Right lobe of liver (tissue), 6 donors: ENCODE results near the gene POLR2F. TPM values are rescaled to one million over a fixed set of nuclear protein-coding genes. Genes with fewer than 3 reads are reported as not detected.

Source experiments
- ATAC-seq, 4 donors: fragments of 200-7000 bp; cut with Tn5 transposase; one replicate each; pipeline ENCODE4 v1.9.1; 2020; ENCODE audit warnings: mild to moderate bottlenecking in 4 of 4, moderate library complexity in 4 of 4
- DNase-seq, 3 donors: peaks; one replicate each; pipeline ENCODE4 v3.0.0-alpha.2; 2020
- H3K27ac ChIP-seq, 3 donors: fragments of 200-600 bp; one replicate each; pipeline ENCODE4 v1.8.0; 2022
- H3K27me3 ChIP-seq, 2 donors: fragments of 200-600 bp; one replicate each; pipeline ENCODE4 v1.8.0; 2022
- H3K36me3 ChIP-seq, 4 donors: fragments of 200-600 bp; sonication (generic) in 1 of 4; one replicate each; pipeline versions ENCODE4 v1.5.1 to v1.8.0; 2017 to 2022; ENCODE audit warnings: control low read depth in 1 of 4
- H3K4me1 ChIP-seq, 4 donors: fragments of 200-600 bp; sonication (generic) in 1 of 4; one replicate each; pipeline versions ENCODE4 v1.5.1 to v1.8.0; 2017 to 2022; ENCODE audit warnings: control low read depth in 1 of 4
- H3K4me3 ChIP-seq, 3 donors: fragments of 200-600 bp; one replicate each; pipeline ENCODE4 v1.8.0; 2022
- H3K9me3 ChIP-seq, 4 donors: fragments of 200-600 bp; sonication (generic) in 1 of 4; one replicate each; pipeline versions ENCODE4 v1.5.1 to v1.8.0; 2017 to 2022; ENCODE audit warnings: control low read depth in 1 of 4
- POLR2A ChIP-seq: fragments of 450-650 bp; IDR thresholded peaks from one replicate; pipeline ENCODE4 v1.6.1; 2017; ENCODE audit warnings: antibody characterized with exemption, mild to moderate bottlenecking
- WGBS: methylation state at CpG from one replicate; pipeline ENCODE4 v1.1.6; 2018; ENCODE audit warnings: low coverage, low lambda C conversion rate; ENCODE audit not compliant: insufficient coverage; ENCODE audit errors: missing lambda C conversion rate; 5-methylcytosine and 5-hydroxymethylcytosine counted together
- intact Hi-C, 2 donors: fragments of 100-400 bp; cut with DNase I; formaldehyde crosslinking; loops; one replicate each; pipeline versions ENCODE4 v1.11.2 to v1.14.1; 2022
- total RNA-seq, 6 experiments: library from RNA; depleted of rRNA in 2 of 6; stranded (reverse); fragments of >200 nt in 2 of 6; fragmentation: NEBNext Ultra II Directional in 3 of 6; extraction: Animal tissue kit (Norgen Biotek cat#: 25700) in 3 of 6; gene quantifications; one replicate each; pipeline versions ENCODE4 v1.1.0 to v1.2.4, GENCODE V29; 2016 to 2023
- TF ChIP-seq, protein P1 (sequence below), 4 donors: fragments of 200-600 bp in 3 of 4; fragments of 450-650 bp in 1 of 4; IDR thresholded peaks; one replicate each; pipeline versions ENCODE4 v1.5.1 to v1.8.0; 2016 to 2022; ENCODE audit warnings: antibody characterized with exemption in 4 of 4, mild to moderate bottlenecking in 2 of 4
- donor health status: DM: no; HTN: yes; CAD: no.
- donor health status: DM: no; HTN: no; CAD: no.
- donor health status: DM: no; HTN: no; CAD: no.
- donor health status: DM: no; HTN: yes; CAD: no.
- donor health status: DM: no; HTN: yes; CAD: no.

The POLR2F gene
- total RNA-seq, 6 experiments from 2014 or later: 42.4 to 60.5 (median 56.3) TPM

DNA sequence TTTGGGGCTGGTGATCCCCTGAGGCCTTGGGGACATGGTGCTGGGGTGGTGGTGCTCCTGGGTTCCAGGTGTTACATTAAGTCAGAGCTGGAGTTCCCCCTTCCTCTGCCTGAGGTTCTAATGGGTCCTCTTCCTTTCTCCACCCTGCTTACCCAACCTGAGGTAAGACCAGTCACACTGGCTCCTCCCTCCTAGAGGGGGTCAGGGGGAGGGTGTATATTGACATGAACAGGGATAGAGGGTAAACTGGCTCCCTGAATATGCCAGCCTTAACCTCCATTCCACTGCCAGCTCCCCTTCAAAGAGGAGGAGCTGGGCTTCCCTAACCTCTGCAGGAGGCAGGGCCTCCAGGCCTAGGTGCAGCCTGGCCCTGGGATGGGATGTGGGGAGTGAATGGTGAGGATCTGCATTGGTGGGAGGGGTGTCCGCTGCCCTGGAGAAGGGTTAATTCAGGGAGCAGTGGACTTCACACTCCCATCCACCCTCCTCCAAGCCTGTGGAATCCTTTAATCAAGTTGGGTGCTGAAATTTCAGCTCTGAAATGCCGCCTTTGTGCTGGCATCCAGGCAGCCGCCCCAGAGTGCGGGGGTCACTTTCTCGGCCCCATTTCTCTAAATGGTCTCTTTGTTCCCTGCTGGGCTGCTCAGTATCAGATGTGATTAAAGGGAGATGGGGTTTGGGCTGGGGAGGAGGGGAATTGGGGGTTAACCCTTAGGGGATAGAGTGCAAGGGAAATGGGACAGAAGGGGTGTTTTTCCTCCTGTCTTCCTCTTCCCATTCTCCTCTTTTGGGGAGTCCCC, 15.2 kb downstream of the POLR2F start:
- Histone ChIP-seq H3K27ac (no peak overlapping the region), H3K4me3 (no peak overlapping the region), H3K36me3 (peaks cover 0 to 25% (median 9%) of the 10 kb centered on the region in 4 donors), H3K4me1 (no peaks in the 10 kb centered on the region), H3K9me3 (no peaks in the 10 kb centered on the region), H3K27me3 (no peaks in the 10 kb centered on the region)
- no peak for DNase-seq
- TF ChIP-seq POLR2A: no peak
- no peak for ATAC-seq
- intact Hi-C loops: no loop called here
- WGBS: 91% methylated on average over 4 of the region's 5 CpGs

DNA sequence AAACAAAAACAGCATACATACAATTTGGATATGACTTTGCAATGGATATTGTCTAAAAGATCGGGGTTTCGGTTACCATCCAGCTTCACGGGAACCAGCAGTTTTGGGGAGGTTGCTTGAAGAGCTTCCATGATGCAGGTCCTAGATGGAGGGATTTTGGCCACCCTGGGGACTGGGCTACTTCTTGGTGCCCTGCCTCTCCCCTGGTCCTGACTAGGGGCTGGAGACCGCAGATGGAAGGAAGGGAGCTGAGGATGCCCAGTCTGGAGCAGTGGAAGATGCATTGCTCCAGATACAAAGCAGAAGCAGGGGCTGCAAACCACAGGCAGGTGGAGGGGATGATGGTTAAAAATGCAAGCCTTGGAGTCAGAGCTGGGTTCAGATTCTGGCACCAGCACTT, 17.4 kb downstream of the POLR2F start:
- Histone ChIP-seq H3K9me3 (no peaks in the 10 kb centered on the region), H3K4me1 (no peaks in the 10 kb centered on the region), H3K4me3 (no peak overlapping the region), H3K27me3 (no peaks in the 10 kb centered on the region), H3K36me3 (peaks cover 0 to 18% (median 9%) of the 10 kb centered on the region in 4 donors), H3K27ac (no peak overlapping the region)
- ATAC-seq: no peak
- WGBS: 95% methylated on average over 3 of the region's 4 CpGs
- intact Hi-C loops: loop anchor here in 1 of 2 donors (10.0 kb wide), 1 partner anchor 146 kb away; the partner anchor contains the start of gene GALR3
- no peak for DNase-seq
- TF ChIP-seq, protein P1, sequence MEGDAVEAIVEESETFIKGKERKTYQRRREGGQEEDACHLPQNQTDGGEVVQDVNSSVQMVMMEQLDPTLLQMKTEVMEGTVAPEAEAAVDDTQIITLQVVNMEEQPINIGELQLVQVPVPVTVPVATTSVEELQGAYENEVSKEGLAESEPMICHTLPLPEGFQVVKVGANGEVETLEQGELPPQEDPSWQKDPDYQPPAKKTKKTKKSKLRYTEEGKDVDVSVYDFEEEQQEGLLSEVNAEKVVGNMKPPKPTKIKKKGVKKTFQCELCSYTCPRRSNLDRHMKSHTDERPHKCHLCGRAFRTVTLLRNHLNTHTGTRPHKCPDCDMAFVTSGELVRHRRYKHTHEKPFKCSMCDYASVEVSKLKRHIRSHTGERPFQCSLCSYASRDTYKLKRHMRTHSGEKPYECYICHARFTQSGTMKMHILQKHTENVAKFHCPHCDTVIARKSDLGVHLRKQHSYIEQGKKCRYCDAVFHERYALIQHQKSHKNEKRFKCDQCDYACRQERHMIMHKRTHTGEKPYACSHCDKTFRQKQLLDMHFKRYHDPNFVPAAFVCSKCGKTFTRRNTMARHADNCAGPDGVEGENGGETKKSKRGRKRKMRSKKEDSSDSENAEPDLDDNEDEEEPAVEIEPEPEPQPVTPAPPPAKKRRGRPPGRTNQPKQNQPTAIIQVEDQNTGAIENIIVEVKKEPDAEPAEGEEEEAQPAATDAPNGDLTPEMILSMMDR (IDR thresholded peaks at IDR 0.05): no peak
- TF ChIP-seq POLR2A: no peak

DNA sequence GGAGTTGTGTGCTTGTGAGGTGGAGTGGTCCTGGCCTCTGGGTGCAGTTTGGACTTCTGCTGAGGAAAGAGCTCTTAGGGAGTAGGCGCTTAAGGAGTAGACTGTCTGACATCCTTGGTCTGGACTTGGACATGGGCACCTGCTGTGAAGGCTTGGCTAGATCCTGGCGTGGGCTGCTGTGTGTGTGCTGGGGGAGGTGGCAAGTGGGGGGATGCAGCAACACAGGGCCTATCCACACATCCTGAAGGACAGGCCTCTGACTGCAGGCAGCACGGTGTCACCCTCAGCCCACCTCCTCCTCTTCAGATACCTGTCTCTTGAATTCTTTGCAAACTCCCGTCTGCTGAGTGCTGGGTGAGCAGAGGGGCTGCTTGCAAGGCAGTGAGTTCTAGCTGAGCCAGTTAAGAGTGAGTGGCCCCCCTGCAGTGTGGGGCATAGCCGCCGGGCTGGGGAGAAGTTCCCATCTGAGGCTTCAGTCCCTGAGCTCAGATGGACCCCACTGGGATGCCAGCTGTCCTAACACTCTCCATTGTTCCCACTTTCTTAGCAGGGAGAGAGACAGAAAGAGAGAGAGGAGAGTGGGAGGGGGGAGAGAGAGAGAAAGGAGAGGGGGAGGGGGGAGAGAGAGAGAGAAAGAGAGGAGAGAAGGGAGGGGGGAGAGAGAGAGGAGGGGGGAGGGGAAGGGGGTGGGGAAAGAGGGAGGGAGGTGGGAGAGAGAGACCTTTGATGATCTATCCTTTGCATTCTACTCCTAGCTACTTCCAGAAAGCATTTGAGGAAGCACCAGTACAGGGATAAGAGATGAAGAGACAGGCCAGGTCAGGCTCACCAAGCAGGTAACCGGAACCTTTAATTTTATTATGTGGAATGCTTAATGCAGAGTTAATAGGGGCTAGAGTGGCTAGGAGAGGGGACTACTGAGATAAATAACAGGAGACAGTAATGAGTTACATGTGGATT, 18.3 kb downstream of the POLR2F start:
- no peak for DNase-seq
- H3K36me3 ChIP-seq: peaks cover 0 to 17% (median 7%) of the 10 kb centered on the region in 4 donors
- H3K4me1 ChIP-seq: no peaks in the 10 kb centered on the region
- H3K27ac ChIP-seq: no peak overlapping the region
- no peaks in the 10 kb centered on the region for H3K9me3 ChIP-seq
- intact Hi-C loops: loop anchor here in 1 of 2 donors (10.0 kb wide), 1 partner anchor 147 kb away; the partner anchor contains the start of gene GALR3
- H3K4me3 ChIP-seq: no peak overlapping the region
- TF ChIP-seq, protein P1 (IDR thresholded peaks at IDR 0.05): no peak
- no peak for TF ChIP-seq POLR2A
- 74% methylated on average over 4 of the region's 7 CpGs for WGBS
- no peaks in the 10 kb centered on the region for H3K27me3 ChIP-seq
- ATAC-seq: no peak

DNA sequence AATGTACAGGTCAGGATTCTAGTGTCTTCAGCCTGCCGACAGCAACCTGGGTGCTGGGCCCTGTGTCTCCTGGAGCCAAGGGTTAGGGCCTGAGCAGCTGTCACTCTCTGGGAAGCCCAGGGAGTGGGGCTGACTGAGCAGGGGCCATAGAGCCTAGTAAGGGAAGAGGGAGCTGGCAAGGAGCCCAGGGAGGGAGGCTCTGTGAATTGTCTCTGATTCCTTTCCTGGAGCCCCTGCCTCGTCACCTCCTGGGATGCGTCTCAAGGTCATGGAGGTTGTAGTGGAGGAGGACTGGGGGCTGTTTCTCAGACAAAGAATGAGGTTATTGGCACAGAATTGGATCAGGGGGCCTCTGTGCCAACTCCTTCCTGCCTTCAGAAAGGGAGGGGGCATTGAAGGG, 19.0 kb downstream of the POLR2F start:
- DNase-seq: no peak
- H3K9me3 ChIP-seq: no peaks in the 10 kb centered on the region

More for the DNA sequence above, 19.0 kb downstream of the POLR2F start:
- Histone ChIP-seq H3K27me3 (no peaks in the 10 kb centered on the region), H3K27ac (no peak overlapping the region), H3K4me3 (no peak overlapping the region), H3K4me1 (no peaks in the 10 kb centered on the region), H3K36me3 (peaks cover 0 to 9% (median 3%) of the 10 kb centered on the region in 4 donors)
- WGBS: no CpG with 5 or more reads among the region's 3 CpGs
- intact Hi-C loops: loop anchor here in 1 of 2 donors (10.0 kb wide), 1 partner anchor 148 kb away; the partner anchor contains the start of gene GALR3
- no peak for ATAC-seq
- TF ChIP-seq POLR2A: no peak
- TF ChIP-seq, protein P1 (IDR thresholded peaks at IDR 0.05): no peak
